Heart left ventricle (tissue), 16 donors: ENCODE results near the gene DCLK1. TPM values are rescaled to one million over a fixed set of nuclear protein-coding genes. Genes with fewer than 3 reads are reported as not detected.
"Not testable (repeated sequence)": the region's sequence is repeated elsewhere in the genome, so short reads cannot be mapped to it uniquely, and the experiment has no call there.

Experiments
- ATAC-seq, 4 donors: fragments of 200-7000 bp; cut with Tn5 transposase; one replicate each; pipeline ENCODE4 v1.9.1; 2020 to 2022; ENCODE audit warnings: moderate library complexity in 4 of 4, mild to moderate bottlenecking in 3 of 4, moderate number of reproducible peaks in 1 of 4
- DNase-seq, 5 donors: peaks; one replicate each; pipeline ENCODE4 v3.0.0-alpha.2; 2020
- H3K27ac ChIP-seq, 12 donors: fragments of 200-600 bp; sonication (generic) in 4 of 12; one replicate each; pipeline versions ENCODE4 v1.5.0 to v1.8.0; 2016 to 2022; ENCODE audit warnings: mild to moderate bottlenecking in 2 of 12
- H3K27me3 ChIP-seq, 9 donors: fragments of 200-600 bp; sonication (generic) in 2 of 9; one replicate each; pipeline versions ENCODE4 v1.5.1 to v1.8.0; 2016 to 2022; ENCODE audit warnings: mild to moderate bottlenecking in 3 of 9
- H3K36me3 ChIP-seq, 9 donors: fragments of 200-600 bp; sonication (generic) in 2 of 9; one replicate each; pipeline versions ENCODE4 v1.5.0 to v1.8.0; 2018 to 2022; ENCODE audit warnings: mild to moderate bottlenecking in 2 of 9
- H3K4me1 ChIP-seq, 12 donors: fragments of 200-600 bp; sonication (generic) in 4 of 12; one replicate each; pipeline versions ENCODE4 v1.5.0 to v1.8.0; 2016 to 2022; ENCODE audit warnings: mild to moderate bottlenecking in 3 of 12
- H3K4me3 ChIP-seq, 12 donors: fragments of 200-600 bp; sonication (generic) in 4 of 12; one replicate each; pipeline versions ENCODE4 v1.5.0 to v1.8.0; 2017 to 2022; ENCODE audit warnings: mild to moderate bottlenecking in 9 of 12, moderate library complexity in 4 of 12
- H3K9me3 ChIP-seq, 12 donors: fragments of 200-600 bp; sonication (generic) in 4 of 12; one replicate each; pipeline versions ENCODE4 v1.5.0 to v1.8.0; 2016 to 2022; ENCODE audit warnings: mild to moderate bottlenecking in 1 of 12
- POLR2A ChIP-seq, 2 donors: fragments of 450-650 bp; IDR thresholded peaks; one replicate each; pipeline ENCODE4 v1.6.1; 2017; ENCODE audit warnings: antibody characterized with exemption in 2 of 2, mild to moderate bottlenecking in 2 of 2, moderate library complexity in 2 of 2
- WGBS, 4 donors: extraction: QIAGEN DNeasy Blood & Tissue Kit in 2 of 4; methylation state at CpG; one replicate each; pipeline versions ENCODE4 v1.1.5 to v1.1.7; 2013 to 2018; 5-methylcytosine and 5-hydroxymethylcytosine counted together
- intact Hi-C, 10 donors: fragments of 100-400 bp; cut with DNase I; formaldehyde crosslinking; loops; one replicate each; pipeline versions ENCODE4 v1.11.1 to v1.14.2; 2022
- polyA plus RNA-seq, 2 donors: library from polyadenylated mRNA; stranded (reverse); fragments of 200-250 nt; gene quantifications; one replicate each; pipeline ENCODE4 v1.2.3, GENCODE V29; 2013
- total RNA-seq, 9 donors: library from RNA; depleted of rRNA in 2 of 9; stranded (reverse); fragments of >200 nt in 2 of 9; fragmentation: NEBNext Ultra II Directional in 3 of 9; extraction: Animal tissue kit (Norgen Biotek cat#: 25700) in 3 of 9; gene quantifications; one replicate each; pipeline versions ENCODE4 v1.1.0 to v1.2.4, GENCODE V29; 2016 to 2023
- TF ChIP-seq, protein P1 (sequence below), 12 donors: fragments of 200-600 bp; sonication (generic) in 4 of 12; IDR thresholded peaks; one replicate each; pipeline versions ENCODE4 v1.5.0 to v1.8.0; 2018 to 2022; ENCODE audit warnings: antibody characterized with exemption in 12 of 12, mild to moderate bottlenecking in 5 of 12
- donor health status: ischemic (EF 13 %, LVEDD 7.1; RV severe dilation, severe dysfunction).
- donor health status: healthy with polysubstance abuse.
- donor health status: DM: no; HTN: yes; CAD: no.
- donor health status: DM: no; HTN: no; CAD: no.
- donor health status: ischemic (EF 25% LVEDD 6.9; RV normal size, moderate dysfunction).
- donor health status: ischemic (EF 25% LVEDD 5.7; RV mildly dilated, moderate dysfunction).
- donor health status: healthy.
- donor health status: DM: yes; HTN: yes; CAD: no.
- donor health status: ischemic (EF 35%, LVEDD 5.7; RV mildly dilated, moderate dysfunction).
- donor health status: nonischemic (EF 11% LVEDD 7.7; RV severe dilation, severe dysfunction).
- donor health status: DM: yes; HTN: yes; CAD: no.
- donor health status: PGD.
- donor health status: ischemic (EF 29% LVEDD 5.4; RV normal size, mild dysfunction).
- donor health status: nonischemic (EF 23%, LVEDD 6.1; RV moderate dilation, normal function).

DCLK1 gene
- total and polyA plus RNA-seq, 11 donors, result 3.4 to 15.9 (median 11.2) TPM

DNA sequence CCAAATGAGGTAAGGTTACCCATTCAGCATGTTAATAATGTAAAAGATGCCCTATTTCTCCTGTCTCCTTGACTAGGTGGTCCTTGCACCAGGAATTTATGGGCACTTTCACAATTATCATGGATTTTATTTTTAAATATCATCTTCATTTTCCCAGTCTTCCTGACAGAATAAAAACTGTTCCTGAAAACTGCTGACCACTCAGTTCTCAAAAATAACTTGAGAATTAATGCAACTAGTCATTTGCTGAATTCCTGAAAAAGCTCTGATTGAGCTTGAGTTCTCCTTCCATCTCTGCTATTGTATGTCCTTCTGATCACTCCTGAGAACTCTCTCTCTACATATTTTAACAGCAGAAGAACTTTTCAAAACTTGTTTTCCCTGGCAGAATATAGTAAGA is 55.0 kb downstream of the DCLK1 start:
- ATAC-seq (no peak), DNase-seq (no peak)
- TF ChIP-seq, protein P1, sequence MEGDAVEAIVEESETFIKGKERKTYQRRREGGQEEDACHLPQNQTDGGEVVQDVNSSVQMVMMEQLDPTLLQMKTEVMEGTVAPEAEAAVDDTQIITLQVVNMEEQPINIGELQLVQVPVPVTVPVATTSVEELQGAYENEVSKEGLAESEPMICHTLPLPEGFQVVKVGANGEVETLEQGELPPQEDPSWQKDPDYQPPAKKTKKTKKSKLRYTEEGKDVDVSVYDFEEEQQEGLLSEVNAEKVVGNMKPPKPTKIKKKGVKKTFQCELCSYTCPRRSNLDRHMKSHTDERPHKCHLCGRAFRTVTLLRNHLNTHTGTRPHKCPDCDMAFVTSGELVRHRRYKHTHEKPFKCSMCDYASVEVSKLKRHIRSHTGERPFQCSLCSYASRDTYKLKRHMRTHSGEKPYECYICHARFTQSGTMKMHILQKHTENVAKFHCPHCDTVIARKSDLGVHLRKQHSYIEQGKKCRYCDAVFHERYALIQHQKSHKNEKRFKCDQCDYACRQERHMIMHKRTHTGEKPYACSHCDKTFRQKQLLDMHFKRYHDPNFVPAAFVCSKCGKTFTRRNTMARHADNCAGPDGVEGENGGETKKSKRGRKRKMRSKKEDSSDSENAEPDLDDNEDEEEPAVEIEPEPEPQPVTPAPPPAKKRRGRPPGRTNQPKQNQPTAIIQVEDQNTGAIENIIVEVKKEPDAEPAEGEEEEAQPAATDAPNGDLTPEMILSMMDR (IDR thresholded peaks at IDR 0.05), result no peak
- TF ChIP-seq POLR2A (IDR thresholded peaks at IDR 0.05), result no peak
- no peak overlapping the region for H3K27ac ChIP-seq
- no peaks in the 10 kb centered on the region for H3K36me3 ChIP-seq
- H3K27me3 ChIP-seq, result no peaks in the 10 kb centered on the region
- no peak overlapping the region for H3K4me3 ChIP-seq
- no peaks in the 10 kb centered on the region for H3K9me3 ChIP-seq
- H3K4me1 ChIP-seq, result peaks cover 0 to 5% (median 0%) of the 10 kb centered on the region in 12 donors
- intact Hi-C loops, result no loop called here

DNA sequence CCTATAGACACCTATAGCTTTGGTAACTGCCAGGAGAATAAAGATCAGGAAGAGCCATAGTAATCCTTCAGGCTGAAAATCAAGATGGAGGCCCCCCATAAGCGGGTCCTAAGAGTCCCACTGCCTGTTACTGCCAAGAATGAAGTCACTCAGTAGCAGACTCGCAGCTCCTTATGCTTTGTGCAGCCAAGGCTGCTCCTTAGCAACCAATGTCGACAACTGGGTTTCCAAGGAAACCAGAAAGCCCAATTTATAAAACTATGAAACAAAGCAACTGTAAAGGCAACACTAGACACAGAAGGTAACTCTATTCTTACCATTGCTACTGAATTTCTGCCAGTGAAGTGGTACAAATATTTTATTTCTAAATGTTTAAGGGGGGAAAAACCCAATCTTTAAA is 56.5 kb downstream of the DCLK1 start:
- Histone ChIP-seq H3K27ac (no peak overlapping the region), H3K27me3 (no peaks in the 10 kb centered on the region), H3K36me3 (no peaks in the 10 kb centered on the region), H3K4me3 (no peak overlapping the region), H3K4me1 (peaks cover 0 to 7% (median 0%) of the 10 kb centered on the region in 12 donors), H3K9me3 (no peaks in the 10 kb centered on the region)
- no peak for ATAC-seq
- intact Hi-C loops, result no loop called here
- DNase-seq, result no peak
- WGBS, 4 donors, result 42 to 62% (median 56%) methylated on average over 3 of the region's 3 CpGs
- TF ChIP-seq POLR2A (IDR thresholded peaks at IDR 0.05), result no peak
- TF ChIP-seq, protein P1 (IDR thresholded peaks at IDR 0.05), result no peak

DNA sequence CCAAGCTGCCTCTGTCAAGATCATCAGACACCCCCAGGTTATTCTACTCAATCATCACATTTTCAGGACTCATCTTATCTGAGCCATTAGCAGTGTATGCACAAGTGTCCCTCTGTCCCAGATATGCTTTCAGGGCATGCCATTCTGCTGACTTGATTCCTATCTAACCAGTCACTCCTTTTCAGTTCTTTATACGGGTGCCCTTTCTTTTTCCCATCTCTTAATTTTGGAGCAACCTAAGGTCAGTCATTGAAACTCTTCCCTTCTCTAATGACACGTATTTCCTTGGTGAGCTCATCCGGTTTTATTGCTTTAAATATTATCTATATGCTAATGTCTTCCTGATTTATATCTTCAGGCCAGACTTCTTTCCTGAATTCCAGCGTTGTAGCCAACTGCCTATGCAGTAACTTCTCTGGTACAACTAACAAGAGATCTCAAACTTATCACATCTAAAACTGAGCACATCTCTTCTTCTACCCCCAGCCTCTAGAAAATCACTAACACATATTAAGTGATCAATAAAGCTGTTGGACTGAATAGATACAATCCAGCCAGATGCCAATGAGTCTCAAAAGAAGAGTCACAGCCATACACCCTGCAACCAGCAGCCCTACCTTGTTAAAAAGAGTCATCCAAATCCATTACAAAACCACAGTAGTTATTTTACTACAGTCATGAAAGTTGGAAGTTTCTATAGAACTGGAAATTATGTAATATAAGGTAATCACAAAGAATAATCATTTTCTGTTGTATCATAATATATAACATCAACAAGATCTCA is 58.8 kb downstream of the DCLK1 start:
- intact Hi-C loops, result no loop called here
- WGBS, 4 donors, result 58 to 68% (median 64%) methylated on average over 4 of the region's 4 CpGs
- Histone ChIP-seq H3K9me3 (no peaks in the 10 kb centered on the region), H3K27ac (peak overlapping the region in 1 of 12 donors; percentile 65), H3K36me3 (no peaks in the 10 kb centered on the region), H3K4me1 (peaks cover 0 to 28% (median 0%) of the 10 kb centered on the region in 12 donors), H3K27me3 (no peaks in the 10 kb centered on the region), H3K4me3 (no peak overlapping the region)
- no peak for TF ChIP-seq POLR2A (IDR thresholded peaks at IDR 0.05)
- no peak for DNase-seq
- ATAC-seq, result no peak

DNA sequence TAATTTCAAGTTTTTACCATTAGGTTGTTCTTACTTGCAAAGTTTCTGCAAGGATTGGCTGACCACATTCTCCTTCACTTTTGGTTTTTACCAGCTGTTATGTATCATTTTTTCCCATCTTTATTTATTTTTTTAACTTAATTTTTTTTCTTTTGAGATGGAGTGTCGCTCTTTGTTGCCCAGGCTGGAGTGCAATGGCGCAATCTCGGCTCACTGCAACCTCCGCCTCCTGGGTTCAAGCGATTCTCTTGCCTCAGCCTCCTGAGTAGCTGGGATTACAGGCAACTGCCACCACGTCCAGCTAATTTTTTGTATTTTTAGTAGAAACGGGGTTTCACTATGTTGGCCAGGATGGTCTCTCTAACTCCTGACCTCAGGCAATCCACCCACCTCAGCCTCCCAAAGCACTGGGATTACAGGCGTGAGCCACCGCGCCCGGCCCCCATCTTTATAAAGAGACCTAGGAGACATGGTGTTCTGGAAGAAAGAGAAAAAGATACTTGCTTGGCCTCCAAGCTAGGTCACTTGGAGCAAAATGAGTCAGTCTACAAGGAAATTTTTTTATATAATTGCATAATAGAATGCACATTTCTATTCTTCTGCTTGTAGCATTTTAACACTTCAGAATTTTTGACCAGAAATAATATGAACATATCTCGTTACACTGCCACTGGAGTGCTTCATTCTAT is 60.5 kb downstream of the DCLK1 start:
- intact Hi-C loops, H3K27me3 ChIP-seq, H3K36me3 ChIP-seq, H3K9me3 ChIP-seq: not testable (repeated sequence)
- Histone ChIP-seq H3K4me3 (peak overlapping the region in 4 of 12 donors; percentile 1 to 26 (median 12)), H3K27ac (peak overlapping the region in 11 of 12 donors; percentile 3 to 70 (median 53)), H3K4me1 (peaks cover 0 to 28% (median 0%) of the 10 kb centered on the region in 12 donors)
- DNase-seq (peak in 2 of 5 donors; percentile 19 to 35), ATAC-seq (peak in 3 of 4 donors; percentile 30 to 75 (median 61))
- 77 to 90% (median 82%) methylated on average over 12 of the region's 12 CpGs for WGBS, 4 donors

DNA sequence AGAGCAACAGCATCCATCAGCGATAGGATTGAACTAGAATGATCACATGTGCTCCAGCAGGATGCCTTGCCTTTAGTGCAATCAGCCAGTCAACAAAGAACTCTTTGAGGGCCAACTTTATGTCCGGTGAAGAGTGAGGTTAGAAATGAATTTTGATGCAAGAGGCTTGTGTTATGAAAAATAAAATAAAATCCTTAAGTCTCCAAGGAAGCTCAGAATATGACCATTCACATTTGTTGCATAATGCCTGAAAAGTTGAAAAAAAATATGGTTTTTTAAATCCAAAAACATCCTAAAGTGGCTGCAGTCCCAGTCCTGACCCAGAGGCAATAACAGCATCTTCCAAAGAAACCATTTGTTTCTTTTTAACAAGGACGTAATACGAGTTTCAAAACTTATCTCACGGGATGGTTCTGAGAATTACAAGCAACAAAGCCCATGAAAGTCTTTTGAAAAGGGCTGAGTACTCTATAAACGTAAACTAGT is 61.3 kb downstream of the DCLK1 start:
- Histone ChIP-seq H3K9me3 (no peaks in the 10 kb centered on the region), H3K4me3 (peak overlapping the region in 3 of 12 donors; percentile 1 to 26 (median 15)), H3K36me3 (no peaks in the 10 kb centered on the region), H3K27me3 (no peaks in the 10 kb centered on the region), H3K4me1 (peaks cover 0 to 28% (median 0%) of the 10 kb centered on the region in 12 donors), H3K27ac (peak overlapping the region in 11 of 12 donors; percentile 3 to 70 (median 58))
- intact Hi-C loops, result no loop called here
- TF ChIP-seq, protein P1 (IDR thresholded peaks at IDR 0.05), result no peak
- no peak for TF ChIP-seq POLR2A (IDR thresholded peaks at IDR 0.05)
- ATAC-seq, result peak; percentile 68 to 77 (median 74)
- peak in 1 of 5 donors; percentile 29 for DNase-seq
- WGBS, 4 donors, result 63 to 73% (median 69%) methylated on average over 6 of the region's 6 CpGs
